Mammary epithelial cell (primary cell): ENCODE measurements around the gene RHOT1.

ENCODE experiments used
- EZH2 ChIP-seq: IDR thresholded peaks from 2 replicates; pipeline ENCODE4 v1.6.1; 2012; ENCODE audit warnings: low read length, inconsistent platforms, borderline replicate concordance
- TF ChIP-seq, protein P1 (sequence below), 2 donors: IDR thresholded peaks in 1 of 2; conservative IDR thresholded peaks in 1 of 2; 2 replicates each; pipeline ENCODE4 v1.5.1; 2011 to 2012; ENCODE audit warnings: inconsistent platforms in 2 of 2, low read length in 2 of 2, mild to moderate bottlenecking in 2 of 2, control low read depth in 1 of 2, low read depth in 1 of 2; ENCODE audit not compliant: insufficient read depth in 1 of 2; ENCODE audit errors: extremely low read depth in 1 of 2

DNA sequence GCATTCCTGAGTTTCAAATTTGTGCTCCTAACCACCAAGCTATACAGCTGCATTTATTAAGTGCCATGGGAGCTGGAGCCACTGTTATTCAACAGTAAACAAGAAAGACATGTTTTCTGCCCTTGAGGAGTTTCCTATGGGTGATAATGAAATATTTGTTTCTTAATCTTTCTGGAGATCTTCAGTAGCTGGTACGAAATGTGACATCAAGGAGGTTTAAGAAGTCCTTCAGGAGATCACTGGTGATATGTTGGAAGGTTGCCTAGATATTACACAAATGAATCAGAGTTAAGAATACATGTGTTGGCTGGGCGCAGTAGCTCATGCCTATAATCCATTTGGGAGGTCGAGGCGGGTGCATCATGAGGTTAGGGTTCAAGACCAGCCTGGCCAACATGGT lies 14.9 kb downstream of the RHOT1 start:
- TF ChIP-seq, protein P1, sequence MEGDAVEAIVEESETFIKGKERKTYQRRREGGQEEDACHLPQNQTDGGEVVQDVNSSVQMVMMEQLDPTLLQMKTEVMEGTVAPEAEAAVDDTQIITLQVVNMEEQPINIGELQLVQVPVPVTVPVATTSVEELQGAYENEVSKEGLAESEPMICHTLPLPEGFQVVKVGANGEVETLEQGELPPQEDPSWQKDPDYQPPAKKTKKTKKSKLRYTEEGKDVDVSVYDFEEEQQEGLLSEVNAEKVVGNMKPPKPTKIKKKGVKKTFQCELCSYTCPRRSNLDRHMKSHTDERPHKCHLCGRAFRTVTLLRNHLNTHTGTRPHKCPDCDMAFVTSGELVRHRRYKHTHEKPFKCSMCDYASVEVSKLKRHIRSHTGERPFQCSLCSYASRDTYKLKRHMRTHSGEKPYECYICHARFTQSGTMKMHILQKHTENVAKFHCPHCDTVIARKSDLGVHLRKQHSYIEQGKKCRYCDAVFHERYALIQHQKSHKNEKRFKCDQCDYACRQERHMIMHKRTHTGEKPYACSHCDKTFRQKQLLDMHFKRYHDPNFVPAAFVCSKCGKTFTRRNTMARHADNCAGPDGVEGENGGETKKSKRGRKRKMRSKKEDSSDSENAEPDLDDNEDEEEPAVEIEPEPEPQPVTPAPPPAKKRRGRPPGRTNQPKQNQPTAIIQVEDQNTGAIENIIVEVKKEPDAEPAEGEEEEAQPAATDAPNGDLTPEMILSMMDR (conservative IDR thresholded peaks at IDR 0.05 in 1 of 2, IDR thresholded peaks at IDR 0.05 in 1 of 2; ENCODE audit: extremely low read depth in 1 of 2, insufficient read depth in 1 of 2, low read depth in 1 of 2, low read length in 2 of 2): no peak
- no peak for TF ChIP-seq EZH2
